ENCODE measurements around the gene CCDC195.
A peak's percentile ranks its signal among the peaks of the same experiment; 100 is the strongest.

Gene CCDC195

DNA sequence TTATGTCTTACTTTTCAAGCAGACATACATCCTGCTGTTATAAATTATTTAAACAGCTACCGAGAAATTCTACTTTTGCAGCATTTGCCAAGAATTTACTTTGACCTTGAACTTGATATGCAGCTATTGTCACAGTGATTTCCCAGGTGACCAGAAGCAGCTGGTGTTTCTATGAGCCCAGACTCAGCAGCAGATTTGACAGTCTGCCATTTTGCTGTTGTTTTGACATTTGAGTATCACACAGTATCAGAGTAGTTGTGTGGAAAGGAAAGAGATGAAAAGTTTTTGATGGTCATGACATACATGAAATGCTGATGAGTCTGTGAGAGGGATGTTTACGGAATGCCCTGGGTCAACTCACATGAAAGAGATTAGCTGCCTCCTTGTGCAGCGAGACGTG is 6.6 kb upstream of the CCDC195 start:
- DNase-seq (ENCODE audit: low read depth) = peak; percentile 4
- TF ChIP-seq, protein P1, sequence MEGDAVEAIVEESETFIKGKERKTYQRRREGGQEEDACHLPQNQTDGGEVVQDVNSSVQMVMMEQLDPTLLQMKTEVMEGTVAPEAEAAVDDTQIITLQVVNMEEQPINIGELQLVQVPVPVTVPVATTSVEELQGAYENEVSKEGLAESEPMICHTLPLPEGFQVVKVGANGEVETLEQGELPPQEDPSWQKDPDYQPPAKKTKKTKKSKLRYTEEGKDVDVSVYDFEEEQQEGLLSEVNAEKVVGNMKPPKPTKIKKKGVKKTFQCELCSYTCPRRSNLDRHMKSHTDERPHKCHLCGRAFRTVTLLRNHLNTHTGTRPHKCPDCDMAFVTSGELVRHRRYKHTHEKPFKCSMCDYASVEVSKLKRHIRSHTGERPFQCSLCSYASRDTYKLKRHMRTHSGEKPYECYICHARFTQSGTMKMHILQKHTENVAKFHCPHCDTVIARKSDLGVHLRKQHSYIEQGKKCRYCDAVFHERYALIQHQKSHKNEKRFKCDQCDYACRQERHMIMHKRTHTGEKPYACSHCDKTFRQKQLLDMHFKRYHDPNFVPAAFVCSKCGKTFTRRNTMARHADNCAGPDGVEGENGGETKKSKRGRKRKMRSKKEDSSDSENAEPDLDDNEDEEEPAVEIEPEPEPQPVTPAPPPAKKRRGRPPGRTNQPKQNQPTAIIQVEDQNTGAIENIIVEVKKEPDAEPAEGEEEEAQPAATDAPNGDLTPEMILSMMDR (conservative IDR thresholded peaks at IDR 0.05; ENCODE audit: low read depth, low read length) = no peak
- no peak overlapping the region for H3K4me3 ChIP-seq (ENCODE audit: low read depth, low read length)

DNA sequence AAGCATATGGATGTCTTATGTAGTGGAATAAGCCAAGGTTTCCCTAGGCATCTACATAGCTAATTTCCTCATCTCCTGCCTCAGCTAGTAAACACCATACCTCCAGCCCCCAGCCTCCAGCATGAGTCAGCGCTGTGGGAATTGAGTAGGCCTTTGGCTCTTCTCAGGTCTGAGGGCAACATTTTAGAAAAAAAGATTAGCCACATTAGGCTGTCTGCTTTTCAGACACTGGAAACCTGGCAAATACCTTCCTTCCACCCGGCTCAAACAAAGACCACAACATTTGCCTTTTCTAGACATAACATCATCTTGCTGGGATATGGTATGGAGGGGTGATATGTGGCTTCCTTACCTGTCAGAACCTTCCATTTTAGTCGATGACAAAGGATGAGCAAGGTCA is 6.1 kb upstream of the CCDC195 start:
- DNase-seq (ENCODE audit: low read depth) = peak; percentile 69
- no peak overlapping the region for H3K4me3 ChIP-seq (ENCODE audit: low read depth, low read length)
- TF ChIP-seq, protein P1 (conservative IDR thresholded peaks at IDR 0.05; ENCODE audit: low read depth, low read length) = no peak

DNA sequence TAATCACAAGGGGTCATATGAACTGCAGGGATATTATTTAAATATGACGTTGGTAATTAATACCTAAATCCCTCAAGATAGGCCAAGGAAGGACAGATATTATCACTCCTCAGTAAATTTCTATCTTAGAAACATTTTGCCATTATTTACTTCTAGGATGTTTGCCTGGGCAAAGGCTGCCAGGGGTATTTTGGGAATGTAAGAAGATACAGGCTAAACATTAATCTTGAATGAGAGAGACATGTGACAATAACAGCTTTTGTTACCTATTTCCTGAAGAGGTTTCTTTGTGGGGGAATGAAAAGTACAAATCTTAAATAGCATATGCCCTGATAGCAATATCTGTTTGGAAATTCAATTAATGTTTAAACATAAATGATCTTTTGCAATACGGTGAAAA is 756 bp upstream of the CCDC195 start:
- no peak overlapping the region for H3K4me3 ChIP-seq (ENCODE audit: low read depth, low read length)
- TF ChIP-seq, protein P1 (conservative IDR thresholded peaks at IDR 0.05; ENCODE audit: low read depth, low read length) = no peak
- DNase-seq (ENCODE audit: low read depth) = no peak

DNA sequence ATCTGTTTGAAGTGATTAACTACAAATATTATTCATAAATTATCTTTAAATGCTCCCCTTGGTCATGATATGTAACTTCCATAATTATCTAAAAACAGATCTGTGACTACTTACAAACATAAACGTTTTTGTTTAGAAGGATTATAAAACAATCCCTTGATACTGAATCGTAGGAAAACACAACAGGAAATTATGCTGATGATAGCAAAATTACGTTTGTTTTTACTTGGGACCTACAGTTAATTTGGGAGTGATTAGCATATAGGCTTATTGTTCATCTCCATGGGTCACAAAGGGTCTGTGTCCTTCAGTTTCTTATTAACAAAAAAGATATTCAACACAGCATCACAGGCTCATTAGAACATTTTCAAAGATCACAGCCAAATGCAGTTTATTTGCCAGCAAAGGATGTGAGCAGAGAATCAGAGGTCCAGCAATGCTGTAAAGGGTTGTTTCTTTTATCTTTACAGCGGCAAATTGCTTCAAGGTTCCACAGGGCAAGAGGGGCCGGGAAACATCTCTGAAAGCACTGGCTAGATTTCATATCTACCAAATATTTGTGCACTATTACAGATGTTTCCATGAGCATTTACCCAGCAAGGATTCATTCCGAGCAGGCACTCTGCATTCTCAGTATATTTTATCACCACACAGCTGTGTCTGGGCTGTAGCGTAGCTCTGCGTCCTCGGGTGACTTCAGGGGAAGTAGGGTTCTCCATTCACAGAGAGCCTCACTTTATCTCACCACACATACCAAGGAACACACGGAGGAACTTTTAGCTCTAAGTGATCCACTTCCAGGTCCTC is 4.1 kb downstream of the CCDC195 start:
- TF ChIP-seq, protein P1 (conservative IDR thresholded peaks at IDR 0.05; ENCODE audit: low read depth, low read length) = no peak
- H3K4me3 ChIP-seq (ENCODE audit: low read depth, low read length) = no peak overlapping the region
- peak; percentile 61 for DNase-seq (ENCODE audit: low read depth)

DNA sequence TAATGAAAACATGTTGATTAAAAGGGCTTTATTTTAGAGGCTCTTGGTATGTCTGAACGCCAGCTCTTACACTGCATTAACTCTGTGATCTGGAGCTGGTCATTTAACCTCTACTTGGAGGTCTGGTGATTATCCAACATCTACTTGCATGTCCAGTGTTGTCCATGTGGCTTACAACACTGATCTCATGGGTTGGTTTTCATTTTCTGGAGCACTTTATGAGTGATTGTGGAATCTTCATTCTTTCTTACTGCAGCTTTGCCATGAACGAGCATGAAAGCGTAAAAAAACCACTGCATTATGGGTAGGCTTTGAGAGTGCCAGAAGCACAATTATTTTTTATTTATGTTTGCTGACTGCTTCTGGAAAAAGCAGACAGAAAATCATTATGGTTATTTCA is 4.8 kb downstream of the CCDC195 start:
- DNase-seq (ENCODE audit: low read depth) = no peak
- TF ChIP-seq, protein P1 (conservative IDR thresholded peaks at IDR 0.05; ENCODE audit: low read depth, low read length) = no peak
- no peak overlapping the region for H3K4me3 ChIP-seq (ENCODE audit: low read depth, low read length)

DNA sequence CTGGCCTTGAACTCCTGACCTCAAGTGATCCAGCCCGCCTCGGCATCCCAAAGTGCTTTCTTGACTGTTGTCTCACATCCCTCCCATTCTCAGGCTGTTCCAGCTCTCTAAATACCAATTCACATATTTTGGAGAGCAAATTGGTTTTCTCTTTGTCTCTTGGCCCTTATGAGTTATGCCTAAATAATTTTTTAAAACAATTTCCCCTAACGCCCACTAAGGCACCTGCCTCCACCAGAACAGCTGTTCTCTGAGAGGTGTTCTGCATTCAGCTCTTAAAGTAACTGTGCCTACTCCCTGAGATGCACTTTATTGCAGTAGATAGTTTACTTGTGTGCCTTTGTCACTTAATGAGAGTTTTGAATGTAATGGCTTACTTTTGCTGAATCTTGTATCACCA is 6.9 kb downstream of the CCDC195 start:
- TF ChIP-seq, protein P1 (conservative IDR thresholded peaks at IDR 0.05; ENCODE audit: low read depth, low read length) = no peak
- no peak overlapping the region for H3K4me3 ChIP-seq (ENCODE audit: low read depth, low read length)
- no peak for DNase-seq (ENCODE audit: low read depth)

DNA sequence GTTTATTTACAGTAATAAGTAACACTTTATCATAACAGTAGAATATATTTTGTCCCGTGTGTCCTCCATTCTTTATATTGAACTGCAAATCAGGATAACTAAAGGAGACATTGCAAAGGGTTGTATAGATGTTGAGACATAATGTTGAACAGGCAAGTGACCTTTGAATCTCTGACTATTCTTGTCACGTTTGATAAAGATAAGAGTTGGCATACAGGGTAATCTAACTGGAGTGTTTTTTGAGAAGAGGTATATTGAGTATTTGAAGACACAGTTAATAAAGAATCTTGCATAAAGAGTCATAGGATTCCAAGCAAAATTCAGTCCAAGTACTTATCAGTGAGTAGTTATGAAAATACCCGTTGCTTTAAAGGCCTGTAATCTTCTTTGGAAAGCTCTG is 21.7 kb downstream of the CCDC195 start:
- H3K4me3 ChIP-seq (ENCODE audit: low read depth, low read length) = no peak overlapping the region
- TF ChIP-seq, protein P1 (conservative IDR thresholded peaks at IDR 0.05; ENCODE audit: low read depth, low read length) = no peak
- DNase-seq (ENCODE audit: low read depth) = no peak
